GM23338 (cell line): ENCODE results near the gene DACH1. TPM values are rescaled to one million over a fixed set of nuclear protein-coding genes. Genes with fewer than 3 reads are reported as not detected.

Experiments used
- ATAC-seq: fragments of 200-7000 bp; cut with Tn5 transposase; 3 replicates; pipeline ENCODE4 v1.9.1; 2020
- DNase-seq: peaks from one replicate; pipeline ENCODE4 v3.0.0-alpha.2; 2015; ENCODE audit warnings: low spot score
- H2AFZ ChIP-seq: fragments of 200-600 bp; sonication (generic); 2 replicates; pipeline ENCODE4 v1.8.0; 2016; ENCODE audit warnings: antibody characterized with exemption, mild to moderate bottlenecking, moderate library complexity
- H3F3A ChIP-seq: fragments of 200-600 bp; sonication (generic); replicated peaks from 2 replicates; pipeline ENCODE4 v1.8.0; 2017; ENCODE audit warnings: antibody characterized with exemption, mixed run types, low read depth
- H3K27ac ChIP-seq: fragments of 200-600 bp; sonication (generic); 2 replicates; pipeline ENCODE4 v1.6.1; 2016; ENCODE audit warnings: low read depth
- H3K27me3 ChIP-seq: fragments of 200-600 bp; sonication (generic); 2 replicates; pipeline ENCODE4 v1.8.0; 2016; ENCODE audit warnings: mild to moderate bottlenecking, mixed run types, moderate library complexity; ENCODE audit not compliant: insufficient read depth
- H3K36me3 ChIP-seq: fragments of 200-600 bp; sonication (generic); 2 replicates; pipeline ENCODE4 v1.8.0; 2016; ENCODE audit warnings: mild to moderate bottlenecking; ENCODE audit not compliant: insufficient read depth
- H3K4me1 ChIP-seq: fragments of 200-600 bp; sonication (generic); 2 replicates; pipeline ENCODE4 v1.8.0; 2016; ENCODE audit warnings: mild to moderate bottlenecking, moderate library complexity; ENCODE audit not compliant: insufficient read depth
- H3K4me2 ChIP-seq: fragments of 200-600 bp; sonication (generic); 2 replicates; pipeline ENCODE4 v1.7.1; 2017; ENCODE audit warnings: mixed run types
- H3K4me3 ChIP-seq: fragments of 200-600 bp; sonication (generic); 2 replicates; pipeline ENCODE4 v1.6.1; 2016; ENCODE audit warnings: mixed run types
- H3K79me2 ChIP-seq: fragments of 200-600 bp; sonication (generic); replicated peaks from 2 replicates; pipeline ENCODE4 v1.8.0; 2017; ENCODE audit warnings: mild to moderate bottlenecking; ENCODE audit not compliant: insufficient read depth
- H3K9me2 ChIP-seq: fragments of 200-600 bp; sonication (generic); 2 replicates; pipeline ENCODE4 v1.8.0; 2017; ENCODE audit not compliant: insufficient read depth
- H4K20me1 ChIP-seq: fragments of 200-600 bp; sonication (generic); replicated peaks from 2 replicates; pipeline ENCODE4 v1.8.0; 2017; ENCODE audit warnings: mild to moderate bottlenecking; ENCODE audit not compliant: insufficient read depth
- H3K27ac Mint-ChIP-seq: 2 replicates; pipeline ENCODE4 v1.8.0; 2020; ENCODE audit warnings: inconsistent platforms, mild to moderate bottlenecking, moderate library complexity, mixed read lengths
- H3K27me3 Mint-ChIP-seq: 3 replicates; pipeline ENCODE4 v1.8.0; 2022; ENCODE audit warnings: low read depth, mild to moderate bottlenecking, moderate library complexity, mixed read lengths, inconsistent platforms; ENCODE audit not compliant: insufficient read depth, poor library complexity
- H3K36me3 Mint-ChIP-seq: 3 replicates; pipeline ENCODE4 v1.8.0; 2021; ENCODE audit warnings: low read depth, mild to moderate bottlenecking, inconsistent platforms, moderate library complexity, mixed read lengths
- H3K4me1 Mint-ChIP-seq: 3 replicates; pipeline ENCODE4 v1.8.0; 2020; ENCODE audit warnings: mild to moderate bottlenecking, inconsistent platforms, mixed read lengths
- H3K4me3 Mint-ChIP-seq: 3 replicates; pipeline ENCODE4 v1.8.0; 2021; ENCODE audit warnings: moderate library complexity, mild to moderate bottlenecking, inconsistent platforms, mixed read lengths
- H3K9me3 Mint-ChIP-seq: 3 replicates; pipeline ENCODE4 v1.8.0; 2020; ENCODE audit warnings: moderate library complexity, mild to moderate bottlenecking, inconsistent platforms, mixed read lengths
- NANOG ChIP-seq: IDR thresholded peaks from 2 replicates; pipeline ENCODE4 v1.6.1; 2016; ENCODE audit warnings: antibody characterized with exemption, borderline replicate concordance
- STAT1 ChIP-seq: IDR thresholded peaks from one replicate; pipeline ENCODE4 v1.6.1; 2016; ENCODE audit warnings: antibody characterized with exemption; ENCODE audit not compliant: unreplicated experiment
- ZNF114 ChIP-seq: fragments of 250-450 bp; sonication (Bioruptor Pico); IDR thresholded peaks from 2 replicates; pipeline ENCODE4 v1.5.0; 2020; ENCODE audit warnings: mild to moderate bottlenecking, moderate library complexity
- polyA plus RNA-seq: library from polyadenylated mRNA; unstranded; fragments of >200 nt; fragmentation: Nextera tagmentation; extraction: Ambion mirVana; gene quantifications from 2 replicates; pipeline ENCODE4 v1.2.1, GENCODE V29; 2016
- total RNA-seq: library from RNA; depleted of rRNA; stranded (reverse); fragments of >200 nt; shearing (Covaris generic); gene quantifications from 2 replicates; pipeline ENCODE4 v1.2.3, GENCODE V29; 2014
- TF ChIP-seq, protein P1 (sequence below): IDR thresholded peaks from one replicate; pipeline ENCODE4 v1.6.1; 2018; ENCODE audit warnings: antibody characterized with exemption; ENCODE audit not compliant: unreplicated experiment
- TF ChIP-seq, protein P2 (sequence below): fragments of 250-450 bp; sonication (Bioruptor Pico); IDR thresholded peaks from 2 replicates; pipeline ENCODE4 v1.5.0; 2020; ENCODE audit warnings: mild to moderate bottlenecking, moderate library complexity

DACH1 gene
- total and polyA plus RNA-seq, 2 experiments from 2014 or later: 0.45 to 0.57 TPM

DNA sequence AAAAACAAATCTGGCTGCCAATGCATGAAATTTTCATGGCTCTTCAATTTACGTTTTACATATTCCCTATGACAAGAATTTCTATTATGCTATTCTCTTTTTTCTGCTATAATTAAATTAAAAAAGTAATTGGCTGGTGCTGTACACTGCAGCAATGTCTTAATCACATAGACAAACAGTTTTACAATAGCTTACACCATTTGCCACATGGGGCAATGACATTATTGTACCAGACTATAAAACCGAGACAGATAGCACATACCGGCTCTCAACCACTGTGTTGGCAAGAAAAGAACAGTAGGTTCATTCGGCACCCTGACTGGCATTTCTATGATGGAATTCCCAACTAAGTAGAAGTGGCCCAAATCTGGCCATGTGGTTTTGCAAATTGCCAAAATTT is 67.7 kb downstream of the DACH1 start:
- H3K4me1 ChIP-seq: no peaks in the 10 kb centered on the region
- no peaks in the 10 kb centered on the region for H3K36me3 Mint-ChIP-seq
- no peak for ATAC-seq

More for the DNA sequence above, 67.7 kb downstream of the DACH1 start:
- no peaks in the 10 kb centered on the region for H3K36me3 ChIP-seq
- no peak for DNase-seq
- H3K9me3 Mint-ChIP-seq: no peaks in the 10 kb centered on the region
- H3K4me2 ChIP-seq: no peak overlapping the region
- no peak overlapping the region for H3K27ac ChIP-seq
- H3K27ac Mint-ChIP-seq: no peak overlapping the region
- no peak overlapping the region for H2AFZ ChIP-seq
- peaks cover 1% of the 10 kb centered on the region for H3K27me3 Mint-ChIP-seq
- H3K27me3 ChIP-seq: no peaks in the 10 kb centered on the region
- H4K20me1 ChIP-seq: no peaks in the 10 kb centered on the region
- H3K4me3 Mint-ChIP-seq: no peak overlapping the region
- H3K79me2 ChIP-seq: no peaks in the 10 kb centered on the region
- H3F3A ChIP-seq: no peaks in the 10 kb centered on the region
- TF ChIP-seq, protein P1, sequence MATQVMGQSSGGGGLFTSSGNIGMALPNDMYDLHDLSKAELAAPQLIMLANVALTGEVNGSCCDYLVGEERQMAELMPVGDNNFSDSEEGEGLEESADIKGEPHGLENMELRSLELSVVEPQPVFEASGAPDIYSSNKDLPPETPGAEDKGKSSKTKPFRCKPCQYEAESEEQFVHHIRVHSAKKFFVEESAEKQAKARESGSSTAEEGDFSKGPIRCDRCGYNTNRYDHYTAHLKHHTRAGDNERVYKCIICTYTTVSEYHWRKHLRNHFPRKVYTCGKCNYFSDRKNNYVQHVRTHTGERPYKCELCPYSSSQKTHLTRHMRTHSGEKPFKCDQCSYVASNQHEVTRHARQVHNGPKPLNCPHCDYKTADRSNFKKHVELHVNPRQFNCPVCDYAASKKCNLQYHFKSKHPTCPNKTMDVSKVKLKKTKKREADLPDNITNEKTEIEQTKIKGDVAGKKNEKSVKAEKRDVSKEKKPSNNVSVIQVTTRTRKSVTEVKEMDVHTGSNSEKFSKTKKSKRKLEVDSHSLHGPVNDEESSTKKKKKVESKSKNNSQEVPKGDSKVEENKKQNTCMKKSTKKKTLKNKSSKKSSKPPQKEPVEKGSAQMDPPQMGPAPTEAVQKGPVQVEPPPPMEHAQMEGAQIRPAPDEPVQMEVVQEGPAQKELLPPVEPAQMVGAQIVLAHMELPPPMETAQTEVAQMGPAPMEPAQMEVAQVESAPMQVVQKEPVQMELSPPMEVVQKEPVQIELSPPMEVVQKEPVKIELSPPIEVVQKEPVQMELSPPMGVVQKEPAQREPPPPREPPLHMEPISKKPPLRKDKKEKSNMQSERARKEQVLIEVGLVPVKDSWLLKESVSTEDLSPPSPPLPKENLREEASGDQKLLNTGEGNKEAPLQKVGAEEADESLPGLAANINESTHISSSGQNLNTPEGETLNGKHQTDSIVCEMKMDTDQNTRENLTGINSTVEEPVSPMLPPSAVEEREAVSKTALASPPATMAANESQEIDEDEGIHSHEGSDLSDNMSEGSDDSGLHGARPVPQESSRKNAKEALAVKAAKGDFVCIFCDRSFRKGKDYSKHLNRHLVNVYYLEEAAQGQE: no peak
- TF ChIP-seq ZNF114 (CRISPR knock-in tag): no peak
- TF ChIP-seq, protein P2, sequence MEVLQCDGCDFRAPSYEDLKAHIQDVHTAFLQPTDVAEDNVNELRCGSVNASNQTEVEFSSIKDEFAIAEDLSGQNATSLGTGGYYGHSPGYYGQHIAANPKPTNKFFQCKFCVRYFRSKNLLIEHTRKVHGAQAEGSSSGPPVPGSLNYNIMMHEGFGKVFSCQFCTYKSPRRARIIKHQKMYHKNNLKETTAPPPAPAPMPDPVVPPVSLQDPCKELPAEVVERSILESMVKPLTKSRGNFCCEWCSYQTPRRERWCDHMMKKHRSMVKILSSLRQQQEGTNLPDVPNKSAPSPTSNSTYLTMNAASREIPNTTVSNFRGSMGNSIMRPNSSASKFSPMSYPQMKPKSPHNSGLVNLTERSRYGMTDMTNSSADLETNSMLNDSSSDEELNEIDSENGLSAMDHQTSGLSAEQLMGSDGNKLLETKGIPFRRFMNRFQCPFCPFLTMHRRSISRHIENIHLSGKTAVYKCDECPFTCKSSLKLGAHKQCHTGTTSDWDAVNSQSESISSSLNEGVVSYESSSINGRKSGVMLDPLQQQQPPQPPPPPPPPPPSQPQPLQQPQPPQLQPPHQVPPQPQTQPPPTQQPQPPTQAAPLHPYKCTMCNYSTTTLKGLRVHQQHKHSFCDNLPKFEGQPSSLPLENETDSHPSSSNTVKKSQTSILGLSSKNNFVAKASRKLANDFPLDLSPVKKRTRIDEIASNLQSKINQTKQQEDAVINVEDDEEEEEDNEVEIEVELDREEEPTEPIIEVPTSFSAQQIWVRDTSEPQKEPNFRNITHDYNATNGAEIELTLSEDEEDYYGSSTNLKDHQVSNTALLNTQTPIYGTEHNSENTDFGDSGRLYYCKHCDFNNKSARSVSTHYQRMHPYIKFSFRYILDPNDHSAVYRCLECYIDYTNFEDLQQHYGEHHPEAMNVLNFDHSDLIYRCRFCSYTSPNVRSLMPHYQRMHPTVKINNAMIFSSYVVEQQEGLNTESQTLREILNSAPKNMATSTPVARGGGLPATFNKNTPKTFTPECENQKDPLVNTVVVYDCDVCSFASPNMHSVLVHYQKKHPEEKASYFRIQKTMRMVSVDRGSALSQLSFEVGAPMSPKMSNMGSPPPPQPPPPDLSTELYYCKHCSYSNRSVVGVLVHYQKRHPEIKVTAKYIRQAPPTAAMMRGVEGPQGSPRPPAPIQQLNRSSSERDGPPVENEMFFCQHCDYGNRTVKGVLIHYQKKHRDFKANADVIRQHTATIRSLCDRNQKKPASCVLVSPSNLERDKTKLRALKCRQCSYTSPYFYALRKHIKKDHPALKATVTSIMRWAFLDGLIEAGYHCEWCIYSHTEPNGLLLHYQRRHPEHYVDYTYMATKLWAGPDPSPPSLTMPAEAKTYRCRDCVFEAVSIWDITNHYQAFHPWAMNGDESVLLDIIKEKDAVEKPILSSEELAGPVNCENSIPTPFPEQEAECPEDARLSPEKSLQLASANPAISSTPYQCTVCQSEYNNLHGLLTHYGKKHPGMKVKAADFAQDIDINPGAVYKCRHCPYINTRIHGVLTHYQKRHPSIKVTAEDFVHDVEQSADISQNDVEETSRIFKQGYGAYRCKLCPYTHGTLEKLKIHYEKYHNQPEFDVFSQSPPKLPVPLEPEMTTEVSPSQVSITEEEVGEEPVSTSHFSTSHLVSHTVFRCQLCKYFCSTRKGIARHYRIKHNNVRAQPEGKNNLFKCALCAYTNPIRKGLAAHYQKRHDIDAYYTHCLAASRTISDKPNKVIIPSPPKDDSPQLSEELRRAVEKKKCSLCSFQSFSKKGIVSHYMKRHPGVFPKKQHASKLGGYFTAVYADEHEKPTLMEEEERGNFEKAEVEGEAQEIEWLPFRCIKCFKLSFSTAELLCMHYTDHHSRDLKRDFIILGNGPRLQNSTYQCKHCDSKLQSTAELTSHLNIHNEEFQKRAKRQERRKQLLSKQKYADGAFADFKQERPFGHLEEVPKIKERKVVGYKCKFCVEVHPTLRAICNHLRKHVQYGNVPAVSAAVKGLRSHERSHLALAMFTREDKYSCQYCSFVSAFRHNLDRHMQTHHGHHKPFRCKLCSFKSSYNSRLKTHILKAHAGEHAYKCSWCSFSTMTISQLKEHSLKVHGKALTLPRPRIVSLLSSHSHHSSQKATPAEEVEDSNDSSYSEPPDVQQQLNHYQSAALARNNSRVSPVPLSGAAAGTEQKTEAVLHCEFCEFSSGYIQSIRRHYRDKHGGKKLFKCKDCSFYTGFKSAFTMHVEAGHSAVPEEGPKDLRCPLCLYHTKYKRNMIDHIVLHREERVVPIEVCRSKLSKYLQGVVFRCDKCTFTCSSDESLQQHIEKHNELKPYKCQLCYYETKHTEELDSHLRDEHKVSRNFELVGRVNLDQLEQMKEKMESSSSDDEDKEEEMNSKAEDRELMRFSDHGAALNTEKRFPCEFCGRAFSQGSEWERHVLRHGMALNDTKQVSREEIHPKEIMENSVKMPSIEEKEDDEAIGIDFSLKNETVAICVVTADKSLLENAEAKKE (CRISPR knock-in tag): no peak
- no peak for TF ChIP-seq STAT1
- no peak for TF ChIP-seq NANOG
- H3K9me2 ChIP-seq: no peaks in the 10 kb centered on the region
- H3K4me1 Mint-ChIP-seq: peaks cover 4% of the 10 kb centered on the region; the same call in 2 of the 3 replicates
- H3K4me3 ChIP-seq: no peak overlapping the region
